ENCODE measurements around the gene IGF1.
"Not testable (repeated sequence)": the region's sequence is repeated elsewhere in the genome, so short reads cannot be mapped to it uniquely, and the experiment has no call there.

IGF1 gene

GRCh38 chr12:102379346-102380162 lies 100.8 kb downstream of the IGF1 start:
- no peak for DNase-seq (ENCODE audit: low read depth in 3 of 3)

- no peak for DNase-seq (ENCODE audit: low read depth in 3 of 3)
These were observed 103.6 kb downstream of the IGF1 start for GRCh38 chr12:102376781-102377180.

- no peak for DNase-seq (ENCODE audit: low read depth in 3 of 3)
These were observed 104.1 kb downstream of the IGF1 start for GRCh38 chr12:102376181-102376747.

GRCh38 chr12:102374190-102374589 lies 106.2 kb downstream of the IGF1 start:
- no peak for DNase-seq (ENCODE audit: low read depth in 3 of 3)

GRCh38 chr12:102372087-102372486 lies 108.3 kb downstream of the IGF1 start:
- DNase-seq (ENCODE audit: low read depth in 3 of 3) = no peak

- no peak for DNase-seq (ENCODE audit: low read depth in 3 of 3)
These were observed 109.2 kb downstream of the IGF1 start for GRCh38 chr12:102371165-102371564.

- no peak for DNase-seq (ENCODE audit: low read depth in 3 of 3)
These were observed 110.5 kb downstream of the IGF1 start for GRCh38 chr12:102369876-102370275.

GRCh38 chr12:102365365-102365764 lies 115.0 kb downstream of the IGF1 start:
- DNase-seq (ENCODE audit: low read depth in 3 of 3) = no peak

GRCh38 chr12:102364709-102365108 lies 115.7 kb downstream of the IGF1 start:
- no peak for DNase-seq (ENCODE audit: low read depth in 3 of 3)

GRCh38 chr12:102356690-102357089 lies 123.7 kb downstream of the IGF1 start:
- DNase-seq (ENCODE audit: low read depth in 3 of 3) = no peak

GRCh38 chr12:102354281-102354680 lies 126.1 kb downstream of the IGF1 start:
- not testable (repeated sequence) for DNase-seq (ENCODE audit: low read depth in 3 of 3)

GRCh38 chr12:102351322-102351721 lies 129.0 kb downstream of the IGF1 start:
- DNase-seq (ENCODE audit: low read depth in 3 of 3) = no peak

- DNase-seq (ENCODE audit: low read depth in 3 of 3) = no peak
These were observed 130.3 kb downstream of the IGF1 start for GRCh38 chr12:102350070-102350469.

- DNase-seq (ENCODE audit: low read depth in 3 of 3) = no peak
These were observed 131.3 kb downstream of the IGF1 start for GRCh38 chr12:102349079-102349478.

- no peak for DNase-seq (ENCODE audit: low read depth in 3 of 3)
These were observed 132.6 kb downstream of the IGF1 start for GRCh38 chr12:102347811-102348210.

Data from stimulated activated CD4-positive, alpha-beta T cell treated with anti-CD3 and anti-CD28 coated beads, TNF-alpha, amount 100 ng/mL, for 4 hours (primary cell).